GM12878 (cell line): ENCODE measurements around the gene HMGB2. TPM values are rescaled to one million over a fixed set of nuclear protein-coding genes. Genes with fewer than 3 reads are reported as not detected.

ENCODE experiments used
- CBX3 ChIP-seq: fragments of 200-600 bp; sonication (generic); IDR thresholded peaks from 2 replicates; pipeline ENCODE4 v1.6.1; 2016; ENCODE audit warnings: low read depth, borderline replicate concordance
- CEBPB ChIP-seq, 2 experiments: fragments of 150-350 bp in 1 of 2; IDR thresholded peaks; 2 replicates each; pipeline ENCODE4 v1.6.1; 2012 to 2014; ENCODE audit warnings: low read depth in 2 of 2, low read length in 2 of 2, borderline replicate concordance in 1 of 2, inconsistent platforms in 1 of 2
- CHD1 ChIP-seq: IDR thresholded peaks from 2 replicates; pipeline ENCODE4 v1.6.1; 2012; ENCODE audit warnings: low read depth, low read length, improper control_type of control experiment
- CREB1 ChIP-seq: IDR thresholded peaks from 2 replicates; pipeline ENCODE4 v1.6.1; 2012; ENCODE audit warnings: low read depth, mild to moderate bottlenecking, inconsistent platforms
- GATAD2B ChIP-seq: fragments of 450-650 bp; conservative IDR thresholded peaks from 2 replicates; pipeline ENCODE4 v1.6.1; 2017; ENCODE audit warnings: low read depth, mild to moderate bottlenecking, moderate library complexity
- HCFC1 ChIP-seq: fragments of 150-350 bp; IDR thresholded peaks from 2 replicates; pipeline ENCODE4 v1.6.1; 2014; ENCODE audit warnings: low read length
- HDAC2 ChIP-seq: fragments of 200-600 bp; sonication (generic); IDR thresholded peaks from 2 replicates; pipeline ENCODE4 v1.6.1; 2017
- JUND ChIP-seq: IDR thresholded peaks from 2 replicates; pipeline ENCODE4 v1.6.1; 2012; ENCODE audit warnings: low read depth, mild to moderate bottlenecking, low read length, improper control_type of control experiment, moderate library complexity
- KLF5 ChIP-seq: fragments of 450-650 bp; IDR thresholded peaks from 2 replicates; pipeline ENCODE4 v1.6.1; 2014; ENCODE audit warnings: mild to moderate bottlenecking; ENCODE audit not compliant: partially characterized antibody
- MLLT1 ChIP-seq: fragments of 450-650 bp; IDR thresholded peaks from 2 replicates; pipeline ENCODE4 v1.6.1; 2016; ENCODE audit warnings: mild to moderate bottlenecking
- POLR2A ChIP-seq: IDR thresholded peaks from 2 replicates; pipeline ENCODE4 v1.6.1; 2011; ENCODE audit warnings: low read depth, mild to moderate bottlenecking, low read length
- POLR2AphosphoS5 ChIP-seq: IDR thresholded peaks from 2 replicates; pipeline ENCODE4 v1.6.1; 2011; ENCODE audit warnings: mild to moderate bottlenecking, low read length, inconsistent platforms
- SIN3A ChIP-seq: IDR thresholded peaks from 2 replicates; pipeline ENCODE4 v1.6.1; 2012; ENCODE audit warnings: low read depth, low read length, improper control_type of control experiment
- SUZ12 ChIP-seq: fragments of 200-600 bp; sonication (generic); IDR thresholded peaks from one replicate; pipeline ENCODE4 v1.6.1; 2018; ENCODE audit warnings: antibody characterized with exemption, mild to moderate bottlenecking; ENCODE audit not compliant: unreplicated experiment
- WRNIP1 ChIP-seq: IDR thresholded peaks from 2 replicates; pipeline ENCODE4 v1.6.1; 2011; ENCODE audit warnings: low read depth, low read length, improper control_type of control experiment, borderline replicate concordance
- ZNF274 ChIP-seq: IDR thresholded peaks from one replicate; pipeline ENCODE4 v1.8.0; 2011; ENCODE audit not compliant: insufficient read length, insufficient read depth
- polyA plus RNA-seq, 11 experiments: library from polyadenylated mRNA; depleted of rRNA in 4 of 11; unstranded in 6 of 11; stranded (reverse) in 5 of 11; fragments of >200 nt; fragmentation: Nextera tagmentation in 4 of 11; fragmentation: Illumina TruSeq in 1 of 11; extraction: Ambion mirVana in 4 of 11; extraction: Trizol in 1 of 11; gene quantifications; 1 replicate in 1 of 11; 2 replicates in 10 of 11; pipeline versions ENCODE4 v1.2.1 to v1.2.3, GENCODE V29; 2011 to 2016; ENCODE audit warnings: inconsistent platforms in 2 of 11, missing spikeins in 2 of 11, low read depth in 1 of 11
- total RNA-seq, 4 experiments: library from RNA; depleted of rRNA in 3 of 4; stranded (reverse); fragments of >200 nt in 3 of 4; fragmentation: Illumina TruSeq in 1 of 4; extraction: Trizol in 1 of 4; gene quantifications; 2 replicates each; pipeline versions ENCODE4 v1.2.1 to v1.2.3, GENCODE V29; 2013 to 2021
- TF ChIP-seq, protein P1 (sequence below): fragments of 450-650 bp; IDR thresholded peaks from 2 replicates; pipeline ENCODE4 v1.6.1; 2017; ENCODE audit warnings: mild to moderate bottlenecking, moderate library complexity
- TF ChIP-seq, protein P2 (sequence below): IDR thresholded peaks from 2 replicates; pipeline ENCODE4 v1.6.1; 2011; ENCODE audit warnings: mild to moderate bottlenecking, low read depth, low read length, moderate library complexity; ENCODE audit not compliant: insufficient replicate concordance
- TF ChIP-seq, protein P3 (sequence below): fragments of 450-650 bp; formaldehyde crosslinking; IDR thresholded peaks from 2 replicates; pipeline ENCODE4 v1.4.0; 2020; ENCODE audit warnings: mild to moderate bottlenecking, moderate library complexity

The HMGB2 gene
- total and polyA plus RNA-seq, 10 of the 15 experiments (the other 5 are each of a cell fraction or from before 2014, with no cell fraction given) = 260 to 961 (median 668) TPM

DNA sequence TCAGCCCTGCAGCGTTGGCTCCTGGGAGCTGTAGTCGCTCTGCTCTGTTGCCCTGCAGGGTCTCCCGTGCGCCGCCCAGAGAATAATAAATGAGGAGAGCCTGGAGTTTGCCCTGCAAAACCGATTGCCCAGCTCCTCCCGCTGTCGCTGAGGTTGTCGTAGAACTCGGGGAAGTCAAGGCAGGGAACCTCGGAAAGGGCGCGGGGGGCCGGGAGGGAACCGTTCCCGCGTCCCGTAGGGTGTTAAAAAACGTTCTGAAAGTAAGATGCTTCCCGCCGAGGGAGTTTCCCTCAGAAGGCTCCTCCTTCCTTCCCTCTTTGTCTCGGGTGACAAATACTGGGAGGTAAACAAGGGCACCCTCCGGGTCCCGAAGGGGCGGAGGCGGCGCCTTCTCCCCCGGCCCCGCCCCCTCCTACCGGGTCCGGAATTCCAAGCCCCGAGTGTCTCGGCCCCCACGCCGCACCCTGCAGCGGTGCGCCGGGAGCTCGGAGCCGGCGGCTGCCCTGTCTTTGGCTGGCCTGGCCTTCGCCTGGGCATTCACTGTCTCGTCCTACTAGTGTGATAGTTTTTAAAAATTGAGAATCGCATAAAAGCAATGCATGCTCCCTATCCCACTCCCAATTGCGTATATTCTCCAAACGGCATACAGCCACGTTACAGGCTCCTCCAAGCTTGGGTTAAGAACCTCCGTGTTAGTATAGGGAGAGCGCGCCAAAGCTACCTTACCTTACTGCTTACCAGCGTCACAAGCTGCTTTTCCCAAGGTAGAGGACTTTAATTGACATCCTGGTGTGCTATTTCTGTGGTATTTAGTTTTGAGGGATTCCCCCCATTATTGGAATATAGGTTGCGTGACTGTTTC lies 964 bp upstream of the HMGB2 start (continued):
- TF ChIP-seq CHD1 = no peak
- 0 out of 2 replicates have a peak, but pooled peaks have one; percentile 48 for TF ChIP-seq POLR2AphosphoS5
- peak; percentile 82; the same call in 1 of the 2 replicates for TF ChIP-seq HDAC2
- TF ChIP-seq, protein P1, sequence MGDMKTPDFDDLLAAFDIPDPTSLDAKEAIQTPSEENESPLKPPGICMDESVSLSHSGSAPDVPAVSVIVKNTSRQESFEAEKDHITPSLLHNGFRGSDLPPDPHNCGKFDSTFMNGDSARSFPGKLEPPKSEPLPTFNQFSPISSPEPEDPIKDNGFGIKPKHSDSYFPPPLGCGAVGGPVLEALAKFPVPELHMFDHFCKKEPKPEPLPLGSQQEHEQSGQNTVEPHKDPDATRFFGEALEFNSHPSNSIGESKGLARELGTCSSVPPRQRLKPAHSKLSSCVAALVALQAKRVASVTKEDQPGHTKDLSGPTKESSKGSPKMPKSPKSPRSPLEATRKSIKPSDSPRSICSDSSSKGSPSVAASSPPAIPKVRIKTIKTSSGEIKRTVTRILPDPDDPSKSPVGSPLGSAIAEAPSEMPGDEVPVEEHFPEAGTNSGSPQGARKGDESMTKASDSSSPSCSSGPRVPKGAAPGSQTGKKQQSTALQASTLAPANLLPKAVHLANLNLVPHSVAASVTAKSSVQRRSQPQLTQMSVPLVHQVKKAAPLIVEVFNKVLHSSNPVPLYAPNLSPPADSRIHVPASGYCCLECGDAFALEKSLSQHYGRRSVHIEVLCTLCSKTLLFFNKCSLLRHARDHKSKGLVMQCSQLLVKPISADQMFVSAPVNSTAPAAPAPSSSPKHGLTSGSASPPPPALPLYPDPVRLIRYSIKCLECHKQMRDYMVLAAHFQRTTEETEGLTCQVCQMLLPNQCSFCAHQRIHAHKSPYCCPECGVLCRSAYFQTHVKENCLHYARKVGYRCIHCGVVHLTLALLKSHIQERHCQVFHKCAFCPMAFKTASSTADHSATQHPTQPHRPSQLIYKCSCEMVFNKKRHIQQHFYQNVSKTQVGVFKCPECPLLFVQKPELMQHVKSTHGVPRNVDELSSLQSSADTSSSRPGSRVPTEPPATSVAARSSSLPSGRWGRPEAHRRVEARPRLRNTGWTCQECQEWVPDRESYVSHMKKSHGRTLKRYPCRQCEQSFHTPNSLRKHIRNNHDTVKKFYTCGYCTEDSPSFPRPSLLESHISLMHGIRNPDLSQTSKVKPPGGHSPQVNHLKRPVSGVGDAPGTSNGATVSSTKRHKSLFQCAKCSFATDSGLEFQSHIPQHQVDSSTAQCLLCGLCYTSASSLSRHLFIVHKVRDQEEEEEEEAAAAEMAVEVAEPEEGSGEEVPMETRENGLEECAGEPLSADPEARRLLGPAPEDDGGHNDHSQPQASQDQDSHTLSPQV = no peak
- no peak for TF ChIP-seq CEBPB (IDR thresholded peaks at IDR 0.05; ENCODE audit: borderline replicate concordance in 1 of 2, low read depth in 2 of 2, low read length in 2 of 2)
- 0 out of 2 replicates have a peak, but pooled peaks have one; percentile 10 for TF ChIP-seq GATAD2B
- no peak for TF ChIP-seq CREB1
- peak; percentile 57; the same call in 1 of the 2 replicates for TF ChIP-seq POLR2A
- peak; percentile 50 for TF ChIP-seq HCFC1
- TF ChIP-seq SIN3A = 0 out of 2 replicates have a peak, but pooled peaks have one; percentile 40
- TF ChIP-seq, protein P2, sequence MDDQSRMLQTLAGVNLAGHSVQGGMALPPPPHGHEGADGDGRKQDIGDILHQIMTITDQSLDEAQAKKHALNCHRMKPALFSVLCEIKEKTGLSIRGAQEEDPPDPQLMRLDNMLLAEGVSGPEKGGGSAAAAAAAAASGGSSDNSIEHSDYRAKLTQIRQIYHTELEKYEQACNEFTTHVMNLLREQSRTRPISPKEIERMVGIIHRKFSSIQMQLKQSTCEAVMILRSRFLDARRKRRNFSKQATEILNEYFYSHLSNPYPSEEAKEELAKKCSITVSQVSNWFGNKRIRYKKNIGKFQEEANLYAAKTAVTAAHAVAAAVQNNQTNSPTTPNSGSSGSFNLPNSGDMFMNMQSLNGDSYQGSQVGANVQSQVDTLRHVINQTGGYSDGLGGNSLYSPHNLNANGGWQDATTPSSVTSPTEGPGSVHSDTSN = no peak
- TF ChIP-seq, protein P3, sequence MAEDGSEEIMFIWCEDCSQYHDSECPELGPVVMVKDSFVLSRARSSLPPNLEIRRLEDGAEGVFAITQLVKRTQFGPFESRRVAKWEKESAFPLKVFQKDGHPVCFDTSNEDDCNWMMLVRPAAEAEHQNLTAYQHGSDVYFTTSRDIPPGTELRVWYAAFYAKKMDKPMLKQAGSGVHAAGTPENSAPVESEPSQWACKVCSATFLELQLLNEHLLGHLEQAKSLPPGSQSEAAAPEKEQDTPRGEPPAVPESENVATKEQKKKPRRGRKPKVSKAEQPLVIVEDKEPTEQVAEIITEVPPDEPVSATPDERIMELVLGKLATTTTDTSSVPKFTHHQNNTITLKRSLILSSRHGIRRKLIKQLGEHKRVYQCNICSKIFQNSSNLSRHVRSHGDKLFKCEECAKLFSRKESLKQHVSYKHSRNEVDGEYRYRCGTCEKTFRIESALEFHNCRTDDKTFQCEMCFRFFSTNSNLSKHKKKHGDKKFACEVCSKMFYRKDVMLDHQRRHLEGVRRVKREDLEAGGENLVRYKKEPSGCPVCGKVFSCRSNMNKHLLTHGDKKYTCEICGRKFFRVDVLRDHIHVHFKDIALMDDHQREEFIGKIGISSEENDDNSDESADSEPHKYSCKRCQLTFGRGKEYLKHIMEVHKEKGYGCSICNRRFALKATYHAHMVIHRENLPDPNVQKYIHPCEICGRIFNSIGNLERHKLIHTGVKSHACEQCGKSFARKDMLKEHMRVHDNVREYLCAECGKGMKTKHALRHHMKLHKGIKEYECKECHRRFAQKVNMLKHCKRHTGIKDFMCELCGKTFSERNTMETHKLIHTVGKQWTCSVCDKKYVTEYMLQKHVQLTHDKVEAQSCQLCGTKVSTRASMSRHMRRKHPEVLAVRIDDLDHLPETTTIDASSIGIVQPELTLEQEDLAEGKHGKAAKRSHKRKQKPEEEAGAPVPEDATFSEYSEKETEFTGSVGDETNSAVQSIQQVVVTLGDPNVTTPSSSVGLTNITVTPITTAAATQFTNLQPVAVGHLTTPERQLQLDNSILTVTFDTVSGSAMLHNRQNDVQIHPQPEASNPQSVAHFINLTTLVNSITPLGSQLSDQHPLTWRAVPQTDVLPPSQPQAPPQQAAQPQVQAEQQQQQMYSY (CRISPR knock-in tag) = no peak
- TF ChIP-seq CBX3 = no peak
- no peak for TF ChIP-seq WRNIP1
- peak; percentile 62; the same call in 1 of the 2 replicates for TF ChIP-seq MLLT1
- TF ChIP-seq KLF5 = no peak
- no peak for TF ChIP-seq JUND
- TF ChIP-seq SUZ12 = no peak
- TF ChIP-seq ZNF274 = no peak
